DMS79 treated with DMSO at 0.1 percent for 48 hours (cell line): ENCODE results near the gene KASH5.

Experiments
- DNase-seq: peaks from one replicate; lab custom pipeline; 2025; lab: John Stamatoyannopoulos, UW

Gene KASH5, protein sequence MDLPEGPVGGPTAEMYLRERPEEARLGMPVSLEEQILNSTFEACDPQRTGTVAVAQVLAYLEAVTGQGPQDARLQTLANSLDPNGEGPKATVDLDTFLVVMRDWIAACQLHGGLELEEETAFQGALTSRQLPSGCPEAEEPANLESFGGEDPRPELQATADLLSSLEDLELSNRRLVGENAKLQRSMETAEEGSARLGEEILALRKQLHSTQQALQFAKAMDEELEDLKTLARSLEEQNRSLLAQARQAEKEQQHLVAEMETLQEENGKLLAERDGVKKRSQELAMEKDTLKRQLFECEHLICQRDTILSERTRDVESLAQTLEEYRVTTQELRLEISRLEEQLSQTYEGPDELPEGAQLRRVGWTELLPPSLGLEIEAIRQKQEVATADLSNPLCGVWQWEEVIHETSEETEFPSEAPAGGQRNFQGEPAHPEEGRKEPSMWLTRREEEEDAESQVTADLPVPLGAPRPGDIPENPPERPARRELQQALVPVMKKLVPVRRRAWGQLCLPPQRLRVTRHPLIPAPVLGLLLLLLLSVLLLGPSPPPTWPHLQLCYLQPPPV

DNA sequence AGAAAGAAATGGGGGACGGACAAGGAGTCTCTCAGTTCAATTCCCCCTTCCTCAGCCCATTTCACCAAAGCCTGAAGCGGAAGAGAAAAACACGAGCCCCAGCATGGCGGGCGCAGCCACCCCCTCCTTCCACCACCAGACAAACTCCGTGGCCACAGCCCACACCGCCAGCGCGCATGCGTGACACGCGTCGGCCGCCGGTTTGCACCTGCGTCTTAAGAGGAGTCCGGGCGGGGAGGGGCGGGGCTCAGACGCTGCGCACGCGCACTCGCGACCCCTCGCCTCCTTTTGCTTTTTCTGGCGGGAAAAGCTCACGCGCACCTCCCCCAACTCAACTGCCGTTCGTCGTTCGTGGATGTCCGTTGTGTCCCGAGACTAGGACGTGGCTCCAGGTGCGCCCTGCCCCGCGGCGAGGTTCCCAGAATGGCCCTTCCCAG is at the start of gene KASH5:
Gene KASH5, plus strand, starts transcription at position 314 of the 437 bp plus-strand sequence. CDS start 2,635 bp downstream, outside the sequence.
- no peak for DNase-seq

DNA sequence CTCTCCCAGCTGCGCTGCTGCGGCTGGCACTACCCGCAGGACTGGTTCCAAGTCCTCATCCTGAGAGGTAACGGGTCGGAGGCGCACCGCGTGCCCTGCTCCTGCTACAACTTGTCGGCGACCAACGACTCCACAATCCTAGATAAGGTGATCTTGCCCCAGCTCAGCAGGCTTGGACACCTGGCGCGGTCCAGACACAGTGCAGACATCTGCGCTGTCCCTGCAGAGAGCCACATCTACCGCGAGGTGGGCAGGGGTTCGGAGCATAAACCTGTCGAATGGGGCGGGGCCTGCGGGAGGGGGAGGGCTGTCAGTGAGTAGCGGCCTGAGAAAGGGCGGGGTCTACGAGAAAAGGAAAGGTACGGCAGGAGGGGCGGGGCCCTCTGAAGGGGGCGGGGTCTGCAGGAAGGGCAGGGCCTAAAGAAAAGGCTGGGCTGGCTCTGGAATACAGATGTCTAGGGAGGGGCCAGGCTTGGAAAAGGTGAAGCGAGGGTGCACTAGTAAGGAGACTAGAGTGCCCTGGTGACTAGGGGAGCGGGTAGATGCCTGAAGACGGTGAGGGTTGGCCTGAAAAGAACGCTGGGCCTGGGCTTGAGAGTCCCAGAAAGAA is 49.3 kb upstream of the KASH5 start:
- DNase-seq, result no peak

DNA sequence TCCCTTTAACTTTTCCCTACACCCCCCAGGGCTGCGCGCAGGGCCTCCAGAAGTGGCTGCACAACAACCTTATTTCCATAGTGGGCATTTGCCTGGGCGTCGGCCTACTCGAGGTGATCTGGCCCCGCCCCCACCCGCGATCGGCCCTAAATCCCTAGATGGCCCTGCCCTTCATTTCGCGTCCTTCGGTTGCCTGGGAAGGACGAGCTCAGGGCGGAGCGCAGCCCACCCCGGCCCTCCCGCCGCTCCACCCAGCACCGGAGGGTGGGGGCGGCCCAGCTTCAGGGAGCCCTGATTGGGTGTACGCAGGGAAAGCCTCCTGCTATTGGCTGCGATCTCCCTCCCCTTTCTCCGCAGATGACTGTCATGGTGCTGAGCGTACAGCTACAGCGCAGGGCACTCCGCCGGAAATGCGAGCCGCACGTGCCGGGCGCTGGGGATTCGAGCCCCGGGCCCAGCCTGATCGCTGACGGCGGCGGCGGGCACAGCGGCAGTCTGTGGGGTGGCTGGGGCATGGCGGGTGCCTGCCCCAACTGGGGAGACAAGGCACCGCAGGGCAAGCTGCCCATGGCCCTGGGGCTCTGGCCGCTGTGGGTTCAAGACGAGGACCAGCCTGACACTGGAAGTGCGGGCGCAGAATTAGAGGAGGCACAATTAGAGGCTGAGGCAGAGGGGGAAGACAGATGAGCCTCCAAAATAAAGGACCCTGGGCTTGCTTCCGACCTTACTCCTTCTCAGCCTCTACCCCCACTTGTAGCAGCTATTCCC is 48.6 kb upstream of the KASH5 start:
- no peak for DNase-seq

DNA sequence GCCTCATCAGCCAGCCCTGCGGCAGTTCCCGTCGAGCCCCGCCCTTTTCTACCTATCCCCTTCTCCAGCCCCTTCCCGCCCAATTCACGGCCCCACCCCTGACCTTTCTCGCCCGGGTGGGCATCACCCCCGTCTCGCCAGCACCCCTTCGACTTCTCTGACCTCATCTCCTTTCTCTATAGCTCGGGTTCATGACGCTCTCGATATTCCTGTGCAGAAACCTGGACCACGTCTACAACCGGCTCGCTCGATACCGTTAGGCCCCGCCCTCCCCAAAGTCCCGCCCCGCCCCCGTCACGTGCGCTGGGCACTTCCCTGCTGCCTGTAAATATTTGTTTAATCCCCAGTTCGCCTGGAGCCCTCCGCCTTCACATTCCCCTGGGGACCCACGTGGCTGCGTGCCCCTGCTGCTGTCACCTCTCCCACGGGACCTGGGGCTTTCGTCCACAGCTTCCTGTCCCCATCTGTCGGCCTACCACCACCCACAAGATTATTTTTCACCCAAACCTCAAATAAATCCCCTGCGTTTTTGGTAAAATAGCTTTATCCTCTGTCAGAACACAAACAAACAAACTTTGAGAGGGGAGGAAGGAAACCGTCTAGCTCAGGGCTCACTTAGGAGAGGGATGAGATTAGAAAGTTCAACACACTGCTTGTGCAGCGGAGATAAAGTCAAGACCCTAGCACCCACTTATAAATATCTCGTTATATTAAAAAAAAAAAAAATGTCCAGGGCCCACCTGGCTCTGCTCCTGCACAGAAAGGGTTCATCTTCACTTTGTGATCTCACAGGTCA is 47.8 kb upstream of the KASH5 start:
- DNase-seq, result no peak

DNA sequence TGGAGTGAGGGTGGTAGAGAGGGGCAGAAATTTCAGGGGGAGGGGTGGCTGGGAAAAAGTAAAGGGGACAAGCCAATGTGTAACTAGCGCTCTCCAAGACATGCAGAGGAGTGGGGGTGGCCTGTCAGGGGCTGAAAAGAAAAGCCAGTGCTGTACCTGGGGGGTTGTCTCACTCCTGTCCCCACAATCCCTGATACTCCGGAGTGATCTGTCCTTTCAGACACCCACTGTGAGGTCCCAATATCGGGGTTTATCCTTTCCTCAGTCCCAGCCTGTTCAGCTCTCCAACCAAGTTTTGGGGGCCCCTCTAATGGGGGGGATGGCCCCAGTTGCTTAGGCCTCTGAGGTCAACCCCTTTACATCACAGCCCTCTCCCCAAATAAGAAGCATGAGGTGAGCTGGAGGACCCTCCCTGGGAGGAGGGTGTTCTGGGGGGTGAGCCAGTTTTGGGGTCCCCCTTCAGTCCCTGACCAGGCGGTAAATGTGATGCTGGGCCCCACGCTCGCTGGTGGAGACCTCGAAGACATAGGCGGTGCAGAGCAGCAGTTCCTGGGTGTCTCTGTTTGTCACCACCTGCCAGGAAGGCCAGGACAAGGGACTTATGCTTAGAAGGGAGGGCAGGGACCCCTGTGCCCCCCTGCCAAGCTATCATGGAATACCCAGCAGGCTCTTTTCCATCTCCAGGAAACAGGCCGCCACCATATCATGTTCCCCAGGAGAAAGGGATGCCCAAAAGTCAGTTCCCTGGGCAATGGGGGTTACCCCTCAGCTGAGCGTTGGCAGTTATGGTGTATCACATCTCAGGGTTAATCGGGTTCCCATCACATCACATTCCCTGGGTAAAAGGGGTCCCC is 47.0 kb upstream of the KASH5 start:
- DNase-seq, result no peak

GRCh38 chr19:49342291-49342721 is 45.7 kb upstream of the KASH5 start:
- no peak for DNase-seq

DNA sequence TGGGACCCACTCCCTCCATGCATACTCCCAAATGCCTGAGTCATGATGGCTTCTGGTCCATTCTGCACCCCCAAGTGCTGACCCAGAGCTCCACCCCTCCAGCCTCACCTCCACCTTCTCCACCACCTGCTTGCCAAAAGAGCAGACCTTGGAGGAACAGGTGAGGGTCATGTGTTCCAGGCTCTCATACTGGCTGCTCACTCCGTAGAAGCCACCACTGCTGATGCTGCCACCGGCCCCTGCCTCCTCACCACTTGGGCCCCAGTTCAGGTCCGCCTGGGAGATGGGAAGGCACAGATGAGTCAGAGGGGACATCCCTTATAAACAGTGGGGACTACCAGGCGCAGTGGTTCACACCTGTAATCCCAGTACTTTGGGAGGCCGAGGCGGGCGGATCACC is 44.9 kb upstream of the KASH5 start:
- DNase-seq, result no peak

DNA sequence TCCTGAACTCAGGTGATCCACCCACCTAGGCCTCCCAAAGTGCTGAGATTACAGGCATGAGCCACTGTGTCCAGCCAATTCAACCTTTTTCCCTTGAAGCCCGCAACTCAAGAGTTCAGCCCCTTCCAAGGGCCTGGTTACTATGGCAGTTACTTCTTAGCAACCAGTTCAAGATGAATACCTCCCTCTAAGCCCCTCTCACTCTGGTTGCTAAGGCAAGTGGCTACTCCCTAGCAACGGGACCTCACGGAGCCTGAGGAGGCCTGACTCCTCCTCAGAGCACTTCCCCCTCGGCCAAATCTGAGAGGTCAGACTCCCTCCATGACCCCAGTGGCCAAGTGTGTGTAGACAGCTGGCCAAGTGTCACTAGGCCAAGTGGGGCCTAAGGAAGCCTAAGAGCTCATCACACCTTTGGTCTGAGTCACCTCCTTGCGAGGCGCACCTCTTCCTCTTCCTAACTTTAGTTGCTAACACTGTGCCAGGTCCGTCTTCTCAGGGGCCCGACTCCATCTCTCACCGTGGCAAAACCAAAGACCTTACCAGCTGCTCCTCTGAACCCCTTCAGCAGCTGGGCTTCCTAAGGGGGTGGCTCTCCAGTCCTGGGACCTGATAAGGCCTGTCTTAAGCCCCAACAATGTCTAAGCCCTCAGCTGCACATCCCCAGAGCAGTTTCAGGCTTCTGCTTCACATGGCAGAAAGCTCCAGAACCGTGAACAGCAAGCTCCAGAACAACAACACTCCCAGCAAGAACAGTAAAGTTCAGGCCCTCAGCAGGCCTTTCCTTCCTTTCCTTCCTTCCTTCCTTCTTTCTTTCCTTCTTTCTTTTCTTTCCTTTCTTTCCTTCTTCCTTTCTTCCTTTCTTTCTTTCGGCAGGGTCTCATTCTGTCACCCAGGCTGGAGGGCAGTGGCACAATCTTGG is 43.3 kb upstream of the KASH5 start:
- no peak for DNase-seq

DNA sequence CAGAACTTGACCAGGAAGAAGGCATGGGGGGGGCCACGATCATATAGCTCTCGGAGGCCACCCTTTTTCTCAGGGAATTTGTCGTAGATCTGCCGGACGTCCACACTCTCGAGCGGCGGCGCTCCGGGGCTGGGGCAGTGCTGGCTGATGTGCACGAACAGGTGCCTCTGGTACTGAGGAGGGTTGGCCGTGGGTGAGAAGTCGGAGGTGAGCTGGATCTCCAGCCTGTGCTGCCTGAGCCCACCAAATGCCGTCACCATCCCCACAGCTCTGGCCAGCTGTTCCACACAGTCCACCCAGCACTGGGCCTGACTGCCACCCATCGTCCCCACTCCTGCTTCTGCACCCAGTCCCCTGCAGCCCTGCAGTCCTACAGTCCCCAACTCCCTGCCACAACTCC is 40.9 kb upstream of the KASH5 start:
- no peak for DNase-seq

- DNase-seq, result no peak
These were observed 40.2 kb upstream of the KASH5 start for GRCh38 chr19:49347835-49348234.

DNA sequence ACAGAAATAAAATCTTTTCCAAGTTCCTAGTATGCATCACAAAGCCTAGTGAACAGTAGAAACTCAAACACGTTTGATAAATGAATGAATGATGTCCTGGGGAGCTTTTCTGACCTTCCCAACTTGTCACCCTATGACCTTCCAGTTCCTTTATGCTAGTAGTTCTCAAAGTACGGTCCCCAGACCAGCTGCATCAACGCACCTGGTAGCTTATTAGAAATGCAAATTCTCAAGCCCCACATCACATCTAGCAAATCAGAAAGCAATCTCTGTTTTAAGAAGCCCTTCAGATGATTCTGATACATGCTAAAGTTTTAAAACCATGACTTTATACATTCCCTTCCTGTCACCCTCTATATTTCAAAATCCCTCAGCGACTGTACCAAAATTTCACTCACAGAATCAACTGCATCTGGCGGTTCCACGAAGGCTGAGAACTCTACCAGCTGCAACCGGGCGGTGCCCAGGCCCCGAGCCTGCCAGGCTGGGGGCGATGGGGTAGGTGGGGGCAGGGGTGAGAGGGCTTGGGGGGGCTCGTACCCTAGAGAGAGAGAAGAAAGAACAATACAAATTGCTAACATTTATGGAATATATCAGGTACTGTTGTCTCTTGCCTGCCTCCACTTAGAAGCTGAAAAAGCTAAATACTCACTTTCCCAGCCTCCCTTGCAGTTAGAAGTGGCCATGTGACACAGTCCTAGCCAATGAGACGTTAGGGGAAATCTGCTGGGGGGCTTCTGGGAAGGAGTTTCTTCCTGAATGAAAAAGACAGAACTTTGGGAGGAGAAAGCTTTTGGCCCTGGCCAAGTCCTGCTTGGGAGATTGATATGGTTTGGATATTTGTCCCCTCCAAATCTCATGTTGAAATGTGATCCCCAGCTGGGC is 39.5 kb upstream of the KASH5 start:
- DNase-seq, result no peak

DNA sequence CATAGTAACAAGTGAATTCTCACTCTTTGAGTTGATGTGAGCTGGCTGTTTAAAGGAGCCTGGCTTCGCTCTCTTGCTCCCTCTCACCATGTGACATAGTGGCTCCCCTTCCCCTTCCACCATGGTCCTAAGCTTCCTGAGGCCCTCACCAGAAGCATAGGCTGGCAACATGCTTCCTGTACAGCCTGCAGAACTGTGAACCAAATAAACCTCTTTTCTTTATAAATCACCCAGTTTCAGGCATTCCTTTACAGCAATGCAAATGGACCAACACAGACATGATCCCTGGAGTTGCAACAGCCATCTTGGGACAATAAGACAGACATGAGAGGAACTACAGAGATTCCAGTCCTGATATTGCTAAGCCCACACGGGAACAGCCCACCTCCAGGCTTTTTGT is 38.5 kb upstream of the KASH5 start:
- no peak for DNase-seq

DNA sequence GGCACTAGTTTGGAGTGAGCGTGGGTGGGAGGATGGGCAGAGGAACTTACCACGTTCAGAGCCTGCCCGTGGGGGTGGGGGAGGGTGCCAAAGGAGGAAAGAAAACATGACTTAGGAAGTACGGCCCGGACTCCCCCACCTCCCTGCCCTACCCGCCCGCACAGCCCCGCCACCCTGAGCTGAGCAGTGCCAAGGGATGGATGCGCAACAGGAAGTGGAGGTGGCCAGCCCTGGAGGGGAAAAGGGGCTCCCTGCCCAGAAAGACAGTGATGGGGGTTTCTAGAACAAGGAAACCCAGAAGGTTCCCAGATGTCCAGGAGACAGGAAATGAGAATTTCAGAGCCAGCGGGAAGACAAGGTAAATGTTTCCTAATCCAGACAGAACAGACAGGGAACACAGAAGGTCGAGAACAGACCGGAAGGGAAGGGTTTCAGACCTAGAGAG is 32.1 kb upstream of the KASH5 start:
- DNase-seq, result no peak

- DNase-seq, result no peak
These were observed 31.7 kb upstream of the KASH5 start for GRCh38 chr19:49356382-49356781.

- DNase-seq, result no peak
These were observed 30.9 kb upstream of the KASH5 start for GRCh38 chr19:49357186-49357585.

GRCh38 chr19:49359851-49360820 is 27.9 kb upstream of the KASH5 start:
- no peak for DNase-seq

- peak; percentile 34 for DNase-seq
These were observed 26.5 kb upstream of the KASH5 start for GRCh38 chr19:49361438-49362047.
